Activated CD8-positive, alpha-beta memory T cell treated with anti-CD3 and anti-CD28 coated beads, Interleukin-2, amount 50 U/mL, for 1 hour (primary cell): ENCODE results near the gene CDCA4.
A peak's percentile ranks its signal among the peaks of the same experiment; 100 is the strongest.
"Not testable (repeated sequence)": the region's sequence is repeated elsewhere in the genome, so short reads cannot be mapped to it uniquely, and the experiment has no call there.

Experiments used
- DNase-seq: peaks from one replicate; pipeline ENCODE4 v3.0.0-alpha.2; 2020; ENCODE audit errors: extremely low read depth

The CDCA4 gene

GRCh38 chr14:105020815-105021655 lies at the start of gene CDCA4:
Gene CDCA4, minus strand, starts transcription at chr14:105021083. Its CDS starts 9,154 bp downstream, at chr14:105011929.
- DNase-seq, result peak; percentile 86

DNA sequence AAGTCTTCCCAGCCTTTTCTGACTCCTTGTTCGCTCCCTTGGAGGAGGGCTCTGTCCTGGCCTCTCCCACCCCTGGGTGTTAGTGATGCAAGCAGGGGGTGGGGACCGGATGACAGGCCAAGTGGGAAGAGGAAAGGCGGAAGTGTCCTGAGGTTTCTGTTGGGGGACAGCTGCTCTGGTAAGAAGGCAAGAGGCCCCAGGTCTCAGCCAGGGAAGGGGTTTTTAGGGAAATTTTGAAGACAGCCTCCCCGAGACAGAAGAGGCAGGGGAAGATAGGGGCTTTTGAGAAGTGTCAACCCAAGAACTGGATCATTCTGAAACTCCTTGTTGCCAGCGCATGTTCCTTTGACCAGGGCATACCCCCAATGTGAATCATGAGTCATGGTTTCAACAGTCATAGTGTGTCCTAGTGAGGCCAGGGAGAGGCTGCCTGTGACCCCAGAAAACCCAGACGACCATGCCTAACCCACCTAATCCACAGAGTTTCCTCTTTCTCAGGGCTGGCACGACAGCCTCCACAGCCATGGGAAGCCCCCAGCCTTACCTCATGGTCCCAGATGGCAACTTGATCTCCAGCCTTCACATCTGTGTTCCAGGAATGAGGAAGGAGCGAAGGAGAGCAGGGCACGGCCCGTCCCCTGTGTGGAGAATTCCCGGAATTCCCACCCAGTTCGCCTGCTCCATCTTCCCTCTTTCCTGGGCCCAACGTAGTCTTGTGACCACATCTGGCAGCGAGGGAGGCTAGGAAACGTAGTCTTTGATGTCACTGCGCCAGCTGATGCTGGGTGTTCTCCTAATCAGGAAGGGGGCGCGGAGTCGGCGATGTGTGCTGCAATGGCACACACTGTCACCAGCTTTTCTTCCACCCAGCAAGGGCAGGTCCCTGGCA lies 49.2 kb upstream of the CDCA4 start:
- no peak for DNase-seq

DNA sequence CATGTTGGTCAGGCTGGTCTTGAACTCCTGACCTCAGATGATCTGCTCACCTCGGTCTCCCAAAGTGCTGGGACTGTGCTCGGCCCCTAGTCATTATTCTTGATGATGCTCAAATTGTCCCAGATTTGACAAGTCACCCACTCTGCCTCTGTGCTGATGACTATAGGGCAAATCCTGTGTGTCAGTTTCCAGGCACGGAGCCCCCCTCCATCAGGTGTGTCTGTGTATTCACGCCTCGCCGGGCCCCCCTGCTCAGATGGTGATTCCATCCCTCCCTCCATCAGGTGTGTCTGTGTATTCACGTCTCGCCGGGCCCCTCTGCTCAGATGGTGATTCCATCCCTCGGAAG lies 48.6 kb upstream of the CDCA4 start:
- DNase-seq, result no peak

DNA sequence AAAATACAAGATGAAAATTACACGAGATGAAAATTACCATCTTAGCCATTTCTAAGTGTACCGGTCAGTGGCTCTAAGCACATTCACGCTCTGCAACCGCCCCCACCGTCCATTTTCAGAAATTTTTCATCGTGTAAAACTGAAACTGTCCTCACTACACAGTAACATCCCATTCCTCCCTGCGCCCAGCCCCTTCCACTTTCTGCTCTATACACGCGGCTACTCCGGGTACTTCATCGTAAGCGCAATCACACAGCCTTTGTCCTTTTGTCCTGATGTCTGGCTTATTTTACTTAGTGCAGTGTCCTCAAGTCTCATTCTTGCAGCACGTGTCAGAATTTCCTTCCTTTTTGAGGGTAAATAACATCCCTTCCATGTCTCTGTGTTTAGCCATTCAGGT lies 47.9 kb upstream of the CDCA4 start:
- DNase-seq, result no peak

DNA sequence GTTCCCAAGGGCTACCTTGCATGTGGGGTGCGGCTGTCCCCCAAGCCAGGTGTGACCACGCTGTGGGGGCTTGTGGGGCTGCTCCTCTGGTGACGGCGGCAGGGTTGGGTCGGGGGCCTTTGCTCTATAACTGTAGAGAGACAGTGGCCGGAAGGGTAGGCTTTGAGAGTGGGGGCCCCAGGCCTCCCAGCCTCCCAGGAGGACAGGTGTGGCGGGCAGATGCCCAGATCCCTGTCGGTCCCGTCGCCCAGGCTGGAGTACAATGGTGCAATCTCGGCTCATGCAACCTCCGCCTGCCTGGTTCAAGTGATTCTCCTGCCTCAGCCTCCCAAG lies 47.1 kb upstream of the CDCA4 start:
- DNase-seq, result no peak

- DNase-seq, result peak; percentile 49
These were observed 46.5 kb upstream of the CDCA4 start for GRCh38 chr14:105067140-105067968.

DNA sequence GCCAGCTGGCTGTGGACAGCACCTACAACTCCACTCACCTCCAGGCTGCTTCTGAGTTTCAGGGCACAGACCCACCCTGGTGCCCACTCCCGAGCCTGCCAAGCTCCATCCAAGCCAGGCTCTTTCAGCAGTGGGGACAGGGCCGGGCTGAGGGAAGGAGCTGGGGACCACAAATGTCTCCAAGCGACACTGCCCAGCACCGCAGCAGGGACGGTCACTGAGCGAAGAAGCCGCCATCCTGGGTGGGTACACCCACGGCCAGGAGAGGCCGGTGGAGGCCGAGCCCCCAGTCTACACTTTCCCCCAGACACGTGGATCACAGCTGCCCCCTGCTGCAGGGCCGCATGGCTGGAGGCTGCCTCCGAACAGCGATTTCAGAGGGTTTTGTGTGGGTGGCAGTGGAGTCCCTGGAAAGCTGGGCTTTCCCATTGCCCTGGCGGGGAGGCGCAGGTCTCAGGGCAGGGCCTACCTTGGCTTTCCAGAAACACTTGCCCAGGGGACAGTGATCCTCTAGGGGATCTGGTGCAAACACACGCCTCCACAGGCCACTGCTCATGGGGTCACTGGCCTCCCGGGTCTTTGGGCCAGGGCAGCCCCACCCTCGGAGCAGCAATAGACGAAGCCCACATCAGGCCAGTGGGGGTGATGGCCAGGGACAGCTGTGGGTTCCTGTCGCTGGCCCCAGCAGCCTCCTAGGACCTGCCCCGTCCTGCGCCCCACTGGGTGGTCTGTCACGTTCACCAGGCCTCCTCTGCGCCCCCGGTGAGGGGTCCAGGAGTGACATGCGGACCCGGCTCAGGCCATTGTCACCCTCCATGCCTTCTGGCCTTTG lies 45.6 kb upstream of the CDCA4 start:
- DNase-seq, result no peak

DNA sequence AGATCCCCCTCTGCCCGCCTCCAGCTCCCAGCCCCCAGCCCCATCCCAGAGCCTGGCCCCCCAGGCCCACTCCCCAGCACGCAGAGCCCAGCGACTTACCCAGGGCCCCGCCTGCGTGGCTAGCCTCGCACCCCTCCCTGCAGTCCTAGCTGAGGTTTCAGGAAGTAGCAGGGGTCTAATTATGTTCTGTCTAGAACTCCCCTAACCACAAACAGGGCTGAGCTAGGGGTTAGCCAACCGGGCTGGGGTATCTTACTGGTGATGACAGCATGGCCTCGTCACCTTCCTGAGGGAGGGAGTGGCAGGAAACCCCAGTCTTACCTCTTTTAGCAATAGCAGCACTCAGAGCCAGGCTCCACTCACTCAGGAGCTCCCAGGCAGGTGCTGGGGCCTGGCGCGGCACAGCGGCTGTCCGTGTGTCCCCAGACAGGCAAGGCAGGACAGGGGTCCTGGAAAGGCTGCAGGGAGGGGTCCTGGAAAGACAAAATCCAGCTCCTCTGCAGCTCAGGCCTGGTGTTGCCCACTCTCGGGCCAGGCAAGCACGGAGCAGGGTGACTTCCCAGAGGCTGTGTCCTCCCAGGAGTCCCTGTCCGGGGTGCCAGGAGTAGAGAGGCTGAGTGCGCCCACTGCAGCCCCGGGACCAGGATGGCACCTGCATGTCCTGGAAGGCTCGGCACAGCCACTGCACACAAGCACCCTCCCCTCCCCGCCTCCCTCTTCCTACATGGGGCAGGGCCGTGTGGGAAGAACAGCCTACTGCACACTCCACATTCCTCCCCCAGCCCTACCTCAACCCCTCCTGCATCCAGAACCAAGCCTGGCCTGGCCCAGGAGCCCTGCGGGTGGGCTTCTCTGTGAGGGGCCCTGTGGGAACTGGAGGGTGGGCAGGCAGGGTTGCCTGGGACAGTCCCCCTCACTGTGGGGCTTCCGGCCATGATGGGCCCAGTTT lies 44.7 kb upstream of the CDCA4 start, which contains the start of gene GPR132:
TSS of gene GPR132 (minus strand) at position 151 of the 949 bp plus-strand sequence. CDS start 10,010 bp downstream, outside the sequence.
- peak; percentile 93 for DNase-seq

DNA sequence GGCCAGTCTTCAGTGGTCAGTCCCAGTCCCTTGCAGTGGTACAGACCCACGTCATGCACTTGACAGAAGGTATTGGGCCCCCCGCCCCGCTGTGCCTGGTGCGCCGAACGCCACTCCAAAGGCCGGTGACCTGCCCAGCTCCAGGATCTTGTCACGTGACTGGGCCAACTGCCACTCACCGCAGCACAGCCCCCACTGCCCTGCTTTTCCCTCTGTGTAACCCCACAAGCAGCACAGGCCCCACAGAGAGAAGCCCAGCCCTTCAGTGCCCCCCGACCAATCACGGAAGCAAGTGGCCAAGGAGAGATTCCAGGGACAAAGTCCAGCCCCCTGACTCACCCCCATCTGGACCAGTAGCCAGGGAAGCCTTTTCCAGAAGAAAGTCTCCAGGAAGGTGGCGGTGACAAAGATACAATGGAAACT lies 43.8 kb upstream of the CDCA4 start:
- no peak for DNase-seq

- DNase-seq, result no peak
These were observed 43.1 kb upstream of the CDCA4 start for GRCh38 chr14:105064001-105064400.

- DNase-seq, result not testable (repeated sequence)
These were observed 42.6 kb upstream of the CDCA4 start for GRCh38 chr14:105063506-105063905.

DNA sequence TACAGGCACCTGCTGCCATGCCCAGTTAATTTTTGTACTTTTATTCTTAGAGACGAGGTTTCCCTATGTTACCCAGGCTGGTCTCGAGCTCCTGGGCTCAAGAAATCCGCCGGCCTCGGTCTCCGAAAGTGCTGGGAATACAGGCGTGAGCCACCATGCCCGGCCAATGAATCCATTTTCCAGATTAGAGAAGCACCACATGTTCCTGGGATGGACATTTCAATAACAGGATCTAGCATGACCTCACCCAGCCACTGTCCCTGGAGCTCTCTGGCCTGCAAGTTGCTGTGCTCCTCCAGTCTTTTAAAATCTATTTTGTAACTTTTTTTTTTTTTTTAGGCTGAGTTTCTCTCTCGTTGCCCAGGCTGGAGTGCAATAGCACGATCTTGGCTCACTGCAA lies 42.2 kb upstream of the CDCA4 start:
- DNase-seq, result no peak

- DNase-seq, result no peak
These were observed 41.2 kb upstream of the CDCA4 start for GRCh38 chr14:105062048-105062433.

GRCh38 chr14:105061428-105062047 lies 40.7 kb upstream of the CDCA4 start:
- DNase-seq, result no peak

DNA sequence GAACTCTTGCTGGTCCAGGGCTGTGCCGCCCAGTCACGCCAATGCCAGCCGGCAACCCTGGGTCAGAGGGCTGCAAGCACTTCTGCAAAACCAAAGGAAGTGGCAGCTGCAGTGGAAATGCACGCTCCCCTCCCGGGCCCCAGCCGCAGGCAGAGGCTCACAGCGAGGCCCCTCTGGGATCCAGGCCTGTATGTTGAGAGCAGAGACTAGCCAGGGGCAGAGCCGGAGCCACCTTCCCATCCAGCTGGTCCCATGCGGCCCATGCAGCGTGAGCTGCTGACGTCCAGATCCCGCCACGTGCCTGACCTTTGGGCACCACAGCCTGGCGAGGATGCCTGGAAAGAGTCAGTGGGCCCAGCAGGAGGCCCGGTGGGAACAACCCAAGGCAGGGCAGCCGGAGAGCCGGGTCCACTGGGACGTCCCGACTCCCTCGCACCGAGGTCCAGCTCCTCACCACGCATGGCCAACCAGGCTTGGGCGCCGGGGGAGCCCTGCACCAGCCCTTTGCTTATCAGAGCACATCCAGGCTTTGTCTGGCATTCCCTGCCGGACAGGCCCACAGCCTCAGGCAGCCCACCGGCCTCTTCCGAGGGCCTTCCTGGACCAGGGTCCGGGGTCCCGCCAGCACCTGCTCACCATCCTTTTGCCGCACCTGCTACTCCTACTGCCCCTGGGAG lies 40.0 kb upstream of the CDCA4 start:
- DNase-seq, result no peak

DNA sequence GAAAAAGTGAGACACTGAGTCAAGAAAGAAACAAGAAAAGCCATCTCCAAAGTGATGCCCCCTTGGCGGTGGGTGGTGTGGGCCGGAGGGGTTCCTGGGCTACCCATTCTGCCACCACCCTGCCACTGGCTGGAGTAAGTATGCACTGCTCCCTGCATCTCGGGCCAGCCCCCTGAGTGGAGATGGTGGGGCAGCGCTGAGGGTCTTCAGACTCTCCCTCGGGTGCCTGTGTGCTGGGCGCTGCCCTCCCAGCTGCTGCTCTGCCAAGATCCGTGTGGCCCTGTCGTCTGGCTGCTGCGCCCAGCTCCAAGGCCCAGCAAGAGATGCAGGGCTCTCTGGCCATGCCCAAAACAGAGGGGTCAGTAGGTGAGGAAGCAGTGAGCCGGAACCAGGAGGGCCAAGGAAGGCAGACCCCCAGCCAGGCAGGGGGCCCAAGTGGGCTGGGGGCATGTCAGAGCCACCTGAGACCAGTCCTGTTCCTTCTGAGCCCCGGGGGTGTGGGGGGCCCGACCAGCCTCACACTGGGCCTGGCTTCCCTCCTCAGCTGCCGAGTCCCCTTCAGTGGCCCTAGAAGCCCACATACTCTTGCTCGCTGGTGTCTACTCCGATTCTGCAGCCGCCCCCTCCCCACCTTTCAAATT lies 39.2 kb upstream of the CDCA4 start:
- DNase-seq, result no peak

GRCh38 chr14:105059035-105059924 lies 38.4 kb upstream of the CDCA4 start:
- peak; percentile 76 for DNase-seq
